Mammary epithelial cell (primary cell): ENCODE data around the gene KAT8.

Experiments used
- CTCF ChIP-seq, 2 donors: IDR thresholded peaks in 1 of 2; conservative IDR thresholded peaks in 1 of 2; 2 replicates each; pipeline ENCODE4 v1.5.1; 2011 to 2012; ENCODE audit warnings: inconsistent platforms in 2 of 2, low read length in 2 of 2, mild to moderate bottlenecking in 2 of 2, control low read depth in 1 of 2, low read depth in 1 of 2; ENCODE audit not compliant: insufficient read depth in 1 of 2; ENCODE audit errors: extremely low read depth in 1 of 2
- EZH2 ChIP-seq: IDR thresholded peaks from 2 replicates; pipeline ENCODE4 v1.6.1; 2012; ENCODE audit warnings: low read length, inconsistent platforms, borderline replicate concordance

- TF ChIP-seq CTCF (conservative IDR thresholded peaks at IDR 0.05 in 1 of 2, IDR thresholded peaks at IDR 0.05 in 1 of 2; ENCODE audit: extremely low read depth in 1 of 2, insufficient read depth in 1 of 2, low read depth in 1 of 2, low read length in 2 of 2) (no peak), EZH2 (no peak)
These were observed 2.7 kb downstream of the KAT8 start for GRCh38 chr16:31120129-31120528.
